GM21367 (cell line): ENCODE results near the gene FLYWCH2.
"Not testable (repeated sequence)": the region's sequence is repeated elsewhere in the genome, so short reads cannot be mapped to it uniquely, and the experiment has no call there.

Source experiments
- ATAC-seq: cut with Tn5 transposase; IDR thresholded peaks from one replicate; pipeline ENCODE4 v1.9.1; 2021; ENCODE audit not compliant: unreplicated experiment

FLYWCH2 gene

DNA sequence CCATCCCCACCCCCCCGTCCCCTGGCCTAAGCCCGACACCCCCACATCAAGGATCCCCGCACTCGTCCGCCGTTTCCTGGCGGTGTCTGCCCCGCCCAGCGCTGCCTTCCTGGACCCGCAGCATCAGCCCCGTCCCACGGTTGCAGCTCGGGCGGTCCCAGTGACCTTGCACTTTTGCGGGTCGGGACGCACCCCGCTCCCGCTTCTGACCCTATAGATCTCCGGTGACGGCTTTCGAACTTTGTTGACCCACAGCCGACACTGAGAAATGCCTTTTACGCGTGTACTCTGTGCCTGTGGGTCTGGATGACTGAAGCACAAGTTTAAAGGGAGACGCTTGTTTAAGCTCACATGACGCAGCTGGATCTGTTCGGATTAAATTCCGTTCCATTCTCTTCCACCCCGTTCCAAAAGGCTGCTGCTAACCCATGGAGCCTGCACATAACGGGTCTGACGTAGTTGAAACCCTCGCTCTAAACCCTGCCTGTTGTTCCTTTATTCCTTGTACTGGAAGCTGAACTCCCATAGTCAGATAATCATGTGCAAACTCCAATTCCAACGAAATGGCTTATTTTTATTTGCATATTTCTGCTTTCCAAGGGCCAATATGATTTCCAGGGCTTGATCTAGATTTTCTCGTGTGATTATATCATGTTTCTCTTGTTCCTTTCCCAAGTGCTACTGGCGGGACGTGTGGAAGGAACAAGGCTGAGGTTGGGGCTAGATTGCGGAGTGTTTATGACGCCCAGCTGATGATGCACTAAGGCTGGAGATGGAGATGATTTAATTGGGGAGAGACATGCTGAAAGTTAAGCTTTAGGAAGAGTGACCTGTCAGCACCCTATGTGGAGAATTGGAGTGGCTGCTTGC lies 29.6 kb downstream of the FLYWCH2 start:
- no peak for ATAC-seq

DNA sequence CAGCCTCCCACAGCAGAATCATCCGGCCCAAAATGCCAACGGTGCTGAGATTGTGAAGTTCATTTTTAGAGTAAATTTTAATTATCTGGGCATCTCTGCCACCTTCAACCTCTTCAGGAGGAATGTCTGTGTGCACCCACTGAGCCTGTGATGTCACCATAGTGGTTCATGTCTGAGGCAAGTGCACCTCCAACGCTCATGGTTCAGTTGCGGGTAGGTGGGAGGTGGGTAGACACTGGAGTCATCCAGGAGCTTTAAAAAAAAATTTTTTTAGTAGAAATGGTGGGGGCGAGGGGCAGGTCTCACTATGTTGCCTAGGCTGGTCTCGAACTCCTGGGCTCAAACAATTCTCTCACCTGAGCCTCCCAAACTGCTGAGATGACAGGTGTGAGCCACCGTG lies 30.6 kb downstream of the FLYWCH2 start:
- ATAC-seq, result no peak

DNA sequence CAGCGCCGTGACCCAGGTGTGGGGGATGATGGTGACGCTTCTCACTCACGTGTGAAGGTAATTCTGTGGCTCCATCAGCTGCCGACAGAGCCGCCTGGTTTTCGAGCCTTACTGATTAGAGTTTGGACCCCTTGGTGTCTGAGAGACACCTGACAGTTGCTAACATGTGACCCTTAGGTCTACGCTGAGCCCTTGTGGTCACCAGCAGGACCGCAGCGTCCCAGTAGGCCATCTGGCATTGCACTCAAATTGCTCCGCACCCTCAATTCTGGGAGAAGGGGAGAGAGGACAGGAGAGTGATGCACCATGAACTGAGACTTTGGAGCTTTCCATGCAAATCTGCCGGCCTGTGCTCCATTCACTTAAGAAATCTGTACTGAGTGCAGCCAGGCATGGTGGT lies 31.2 kb downstream of the FLYWCH2 start:
- ATAC-seq, result no peak

DNA sequence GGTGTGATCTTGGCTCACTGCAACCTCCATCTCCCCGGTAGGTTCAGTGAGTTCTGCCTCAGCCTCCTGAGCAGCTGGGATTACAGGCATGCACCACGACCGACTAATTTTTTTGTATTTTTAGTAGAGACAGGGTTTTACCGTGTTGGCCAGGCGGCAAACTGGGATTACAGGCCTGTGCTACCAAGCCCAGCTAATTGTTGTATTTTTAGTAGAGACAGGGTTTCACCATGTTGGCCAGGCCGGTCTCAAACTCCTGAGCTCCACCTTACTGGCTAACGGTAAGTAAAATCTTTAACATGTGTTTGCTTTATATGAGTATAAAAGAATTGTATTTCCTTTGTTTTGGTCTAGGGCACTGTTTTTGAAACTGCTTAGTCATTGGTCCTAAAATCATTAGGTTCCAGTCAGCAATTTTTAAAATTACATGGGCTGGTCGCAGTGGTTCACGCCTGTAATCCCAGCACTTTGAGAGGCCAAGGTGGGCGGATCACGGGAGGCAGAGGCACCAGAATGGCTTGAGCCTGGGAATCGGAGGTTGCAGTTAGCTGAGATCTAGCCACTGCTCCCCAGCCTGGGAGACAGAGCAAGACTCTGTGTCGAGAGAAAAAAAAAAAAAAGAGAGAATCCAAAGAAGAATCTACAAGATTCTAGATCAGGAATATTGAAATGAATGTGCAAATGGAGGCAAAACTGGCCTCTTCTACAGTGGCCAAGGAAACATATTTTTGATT lies 32.3 kb downstream of the FLYWCH2 start:
- ATAC-seq, result no peak

DNA sequence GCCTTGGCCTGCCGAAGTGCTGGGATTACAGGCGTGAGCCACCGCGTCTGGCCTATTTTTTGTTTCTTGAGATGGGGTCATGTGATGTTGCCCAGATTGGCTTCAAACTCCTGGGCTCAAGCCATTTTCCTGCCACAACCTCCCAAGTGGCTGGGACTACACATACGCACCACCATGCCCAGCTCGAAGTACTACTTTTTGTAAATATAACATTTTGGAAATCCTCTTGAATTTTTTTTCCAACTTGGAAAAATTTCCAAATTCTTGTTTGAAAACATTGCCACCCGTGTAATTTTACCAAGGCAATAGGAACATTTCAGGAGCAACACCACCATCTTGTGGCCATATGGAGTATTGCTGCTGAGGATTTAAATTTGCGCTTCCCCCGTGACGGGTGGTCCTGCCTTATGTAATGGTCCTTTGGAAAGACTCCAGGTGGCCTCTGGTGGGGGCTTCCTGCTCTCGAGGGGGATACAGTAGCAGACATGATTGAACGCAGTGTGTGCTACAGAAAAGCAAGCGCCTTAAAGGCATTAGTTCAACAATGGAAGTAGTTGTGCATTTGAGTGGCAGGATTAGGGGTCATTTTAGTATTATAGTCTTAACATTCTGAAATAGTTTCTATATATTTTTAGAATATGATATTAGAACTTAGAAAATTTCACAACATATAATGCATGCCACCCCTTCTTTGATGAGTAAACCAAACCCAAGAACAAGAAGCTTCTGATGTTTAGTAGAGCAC lies 36.7 kb downstream of the FLYWCH2 start:
- no peak for ATAC-seq

DNA sequence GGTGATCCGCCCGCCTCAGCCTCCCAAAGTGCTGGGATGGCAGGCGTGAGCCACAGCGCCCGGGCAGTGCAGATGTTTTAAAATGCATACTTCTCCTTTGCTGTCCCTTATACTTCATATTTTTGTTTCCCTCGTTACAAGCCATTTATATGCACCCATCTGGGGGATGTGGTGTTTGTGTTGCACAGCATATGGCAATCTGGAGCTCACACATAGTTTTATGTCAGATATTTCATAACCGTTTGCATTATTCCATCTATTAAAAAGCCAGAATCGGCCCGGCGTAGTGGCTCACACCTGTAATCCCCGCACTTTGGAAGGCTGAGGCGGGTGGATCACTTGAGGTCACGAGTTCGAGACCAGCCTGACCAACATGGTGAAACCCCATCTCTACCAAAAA lies 40.5 kb downstream of the FLYWCH2 start:
- no peak for ATAC-seq

DNA sequence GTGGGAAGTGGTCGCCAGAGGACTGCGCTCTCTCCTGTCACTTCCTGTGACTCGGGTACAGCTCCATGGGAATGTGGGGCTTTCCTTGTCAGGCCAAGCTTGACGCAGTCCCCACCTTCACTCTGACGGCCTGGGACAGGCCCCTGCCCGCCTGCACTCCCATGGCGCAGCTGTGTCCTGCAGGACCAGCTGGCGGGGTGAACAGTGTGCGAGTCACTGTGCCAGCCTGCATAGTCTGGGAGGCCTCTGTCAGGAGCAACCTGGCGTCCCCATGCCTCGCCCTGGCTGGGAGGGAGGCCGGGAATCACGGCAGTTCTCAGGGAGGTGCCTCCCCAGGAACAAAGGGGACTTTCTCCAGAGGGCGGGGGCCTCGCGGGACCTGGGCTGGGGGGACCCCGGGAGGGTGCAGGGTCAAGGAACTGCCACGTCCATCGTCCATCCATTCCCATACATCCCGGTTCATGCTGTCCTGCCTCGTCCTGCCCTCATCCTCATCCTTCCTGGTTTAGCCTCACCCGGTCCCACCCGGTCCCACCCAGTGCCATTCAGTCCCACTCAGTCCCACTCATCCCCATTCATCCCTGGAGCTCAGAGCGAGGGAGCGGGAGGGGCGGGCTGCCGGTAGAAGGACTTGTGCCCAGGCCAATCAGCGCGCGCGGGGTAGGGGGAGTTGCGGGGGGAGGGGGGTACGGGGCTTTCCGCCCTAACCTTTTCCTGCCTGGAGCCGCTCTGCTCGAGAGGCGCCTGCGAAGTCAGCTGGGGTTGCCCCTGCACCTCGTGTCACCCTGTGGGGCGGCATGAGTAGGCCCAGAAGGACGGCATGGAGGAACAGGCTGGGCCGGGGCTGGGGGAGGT lies 42.1 kb downstream of the FLYWCH2 start:
- ATAC-seq, result no peak

DNA sequence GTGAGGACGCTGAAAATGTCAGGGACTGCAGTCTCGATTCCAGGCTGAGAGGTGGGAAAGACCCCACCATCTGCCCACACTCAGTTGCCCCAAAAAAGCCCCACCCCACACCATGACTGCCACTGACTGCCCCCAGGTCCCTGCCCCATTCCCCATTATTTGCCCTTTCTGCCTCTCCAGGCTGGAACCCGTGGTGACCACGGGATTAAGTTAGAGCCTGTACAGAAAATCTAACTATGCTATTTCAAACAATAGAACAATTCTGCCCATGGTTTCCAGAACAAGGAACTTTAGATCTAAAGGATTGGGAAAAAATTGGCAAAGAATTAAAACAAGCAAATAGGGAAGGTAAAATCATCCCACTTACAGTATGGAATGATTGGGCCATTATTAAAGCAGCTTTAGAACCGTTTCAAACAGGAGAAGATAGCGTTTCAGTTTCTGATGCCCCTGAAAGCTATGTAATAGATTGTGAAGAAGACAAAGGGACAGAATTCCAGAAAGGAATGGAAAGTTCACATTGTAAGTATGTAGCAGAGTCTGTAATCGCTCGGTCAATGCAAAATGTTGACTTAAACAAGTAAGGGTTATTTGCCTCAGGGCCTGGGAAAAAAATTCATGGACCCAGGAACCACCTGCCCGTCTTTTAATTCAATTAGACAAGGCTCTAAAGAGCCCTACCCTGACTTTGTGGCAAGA lies 43.1 kb downstream of the FLYWCH2 start:
- ATAC-seq, result no peak

DNA sequence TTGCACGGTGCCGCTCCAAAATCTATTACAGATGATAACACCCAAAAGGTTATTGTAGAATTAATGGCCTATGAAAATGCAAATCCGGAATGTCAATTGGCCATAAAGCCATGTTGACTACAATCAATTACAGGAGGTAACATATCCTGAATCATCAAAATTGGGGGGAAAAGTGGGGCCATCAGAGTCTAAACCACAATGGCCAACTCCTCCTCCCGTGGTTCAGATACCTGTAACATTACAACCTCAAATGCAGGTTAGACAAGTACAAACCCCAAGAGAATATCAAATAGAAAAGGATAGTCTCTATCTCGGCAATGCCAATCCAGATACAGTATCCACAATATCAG lies 43.6 kb downstream of the FLYWCH2 start:
- no peak for ATAC-seq

DNA sequence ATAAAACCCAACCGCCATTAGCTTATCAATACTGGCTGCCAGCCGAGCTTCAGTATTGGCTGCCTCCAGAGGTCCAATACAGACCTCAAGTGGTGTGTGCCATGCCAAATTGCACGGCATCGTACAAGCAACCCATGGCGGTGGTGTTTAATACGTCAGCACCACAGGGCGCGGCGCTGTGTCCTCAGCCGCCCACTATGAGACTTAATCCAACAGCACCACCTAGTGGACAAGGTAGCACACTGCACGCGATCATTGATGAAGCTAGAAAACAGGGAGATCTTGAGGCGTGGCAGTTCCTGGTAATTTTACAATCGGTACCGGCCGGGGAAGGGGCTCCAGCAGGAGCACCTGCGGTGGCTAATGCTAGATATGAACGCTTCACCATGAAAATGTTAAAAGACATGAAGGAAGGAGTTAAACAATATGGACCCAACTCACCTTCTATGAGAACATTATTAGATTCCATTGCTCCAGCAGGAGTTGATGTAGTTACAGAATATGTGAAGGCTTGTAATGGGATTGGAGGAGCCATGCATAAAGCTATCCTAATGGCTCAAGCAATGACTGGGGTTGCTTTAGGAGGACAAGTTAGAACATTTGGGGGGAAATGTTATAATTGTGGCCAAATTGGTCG lies 44.1 kb downstream of the FLYWCH2 start:
- ATAC-seq, result no peak

DNA sequence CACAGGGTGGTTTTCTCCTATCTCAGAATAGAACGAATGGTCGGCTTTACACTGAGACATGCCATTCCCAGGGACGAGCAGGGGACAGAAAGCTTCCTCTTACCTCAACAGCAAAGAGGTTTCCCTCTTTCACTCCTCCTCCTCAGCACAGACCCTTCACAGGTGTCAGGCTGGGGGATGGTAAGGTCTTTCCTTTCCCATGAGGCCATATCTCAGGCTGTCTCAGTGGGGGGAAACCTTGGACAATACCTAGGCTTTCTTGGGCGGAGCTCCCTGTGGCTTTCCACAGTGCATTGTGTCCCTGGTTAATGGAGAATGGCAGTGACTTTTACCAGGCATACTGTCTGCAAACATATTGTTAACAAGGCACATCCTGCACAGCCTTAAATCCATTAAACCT lies 45.1 kb downstream of the FLYWCH2 start:
- ATAC-seq, result not testable (repeated sequence)

DNA sequence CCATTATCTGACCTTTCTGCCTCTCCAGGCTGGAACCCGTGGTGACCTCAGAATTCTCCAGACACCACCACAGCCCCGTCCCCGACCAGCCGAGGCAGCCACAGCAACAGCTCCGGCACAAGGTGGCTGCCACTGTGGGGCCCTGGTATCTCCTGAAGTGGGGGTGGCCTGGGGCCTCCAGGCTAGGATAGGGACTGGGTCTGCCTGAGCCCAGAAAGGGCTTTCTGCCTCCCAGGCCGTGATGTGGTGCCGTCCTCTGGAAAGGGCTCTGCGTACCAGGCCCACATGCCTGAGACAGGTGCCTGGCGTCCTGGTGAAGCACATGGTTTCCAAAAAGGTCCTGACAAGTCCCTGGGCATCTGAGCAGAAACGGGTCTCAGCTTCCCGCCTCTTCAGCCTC lies 45.8 kb downstream of the FLYWCH2 start:
- ATAC-seq, result no peak

DNA sequence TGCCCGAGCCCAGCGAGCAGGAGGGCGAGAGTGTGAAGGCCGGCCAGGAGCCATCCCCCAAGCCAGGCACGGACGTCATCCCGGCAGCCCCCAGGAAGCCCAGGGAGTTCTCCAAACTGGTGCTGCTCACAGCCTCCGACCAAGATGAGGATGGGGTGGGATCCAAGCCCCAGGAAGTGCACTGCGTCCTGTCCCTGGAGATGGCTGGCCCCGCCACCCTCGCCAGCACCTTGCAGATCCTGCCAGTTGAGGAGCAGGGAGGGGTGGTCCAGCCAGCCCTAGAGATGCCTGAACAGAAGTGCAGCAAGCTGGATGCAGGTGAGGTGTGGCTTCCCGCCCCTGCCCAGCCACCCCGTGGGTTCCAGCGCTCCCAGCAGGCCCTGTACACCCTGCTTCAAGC lies 46.7 kb downstream of the FLYWCH2 start:
- no peak for ATAC-seq

DNA sequence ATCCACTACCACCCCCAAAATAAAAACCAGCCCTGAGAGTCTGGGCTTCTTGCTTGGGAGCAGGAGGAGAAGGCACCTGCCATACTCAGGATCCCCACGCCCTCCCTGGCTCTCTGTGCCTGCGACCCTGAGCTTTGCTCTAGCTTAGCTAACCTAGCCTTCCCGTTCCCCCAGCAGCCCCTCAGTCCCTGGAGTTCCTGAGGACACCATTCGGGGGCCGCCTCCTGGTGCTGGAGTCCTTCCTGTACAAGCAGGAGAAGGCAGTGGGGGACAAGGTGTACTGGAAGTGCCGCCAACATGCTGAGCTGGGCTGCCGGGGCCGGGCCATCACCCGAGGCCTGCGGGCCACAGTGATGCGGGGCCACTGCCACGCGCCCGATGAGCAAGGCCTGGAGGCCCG lies 47.2 kb downstream of the FLYWCH2 start:
- ATAC-seq, result no peak

DNA sequence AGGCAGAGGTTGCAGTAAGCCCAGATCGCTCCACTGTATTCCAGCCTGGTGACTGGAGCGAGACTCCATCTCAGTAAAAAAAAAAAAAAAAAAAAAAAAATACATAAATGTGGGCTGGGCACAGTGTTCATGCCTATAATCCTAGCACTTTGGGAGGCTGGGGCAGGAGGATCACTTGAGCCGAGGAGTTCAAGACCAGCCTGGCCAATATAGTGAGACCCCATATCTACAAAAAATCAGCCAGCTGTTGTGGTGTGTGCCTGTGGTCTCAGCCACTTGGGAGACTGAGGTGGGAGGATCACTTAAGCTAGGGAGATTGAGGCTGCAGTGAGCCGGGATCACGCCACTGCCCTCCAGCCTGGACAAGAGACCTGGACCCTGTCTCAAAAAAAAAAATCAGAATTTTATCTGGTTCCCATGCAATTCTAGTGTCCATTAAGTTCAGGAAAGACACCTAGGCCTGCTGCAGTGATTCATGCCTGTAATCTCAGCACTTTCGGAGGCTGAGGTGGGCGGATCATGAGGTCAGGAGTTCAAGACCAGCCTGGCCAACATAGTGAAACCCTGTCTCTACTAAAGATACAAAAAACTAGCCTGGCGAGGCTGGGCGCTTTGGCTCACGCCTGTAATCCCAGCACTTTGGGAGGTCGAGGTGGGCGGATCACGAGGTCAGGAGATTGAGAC lies 48.4 kb downstream of the FLYWCH2 start:
- ATAC-seq, result not testable (repeated sequence)

DNA sequence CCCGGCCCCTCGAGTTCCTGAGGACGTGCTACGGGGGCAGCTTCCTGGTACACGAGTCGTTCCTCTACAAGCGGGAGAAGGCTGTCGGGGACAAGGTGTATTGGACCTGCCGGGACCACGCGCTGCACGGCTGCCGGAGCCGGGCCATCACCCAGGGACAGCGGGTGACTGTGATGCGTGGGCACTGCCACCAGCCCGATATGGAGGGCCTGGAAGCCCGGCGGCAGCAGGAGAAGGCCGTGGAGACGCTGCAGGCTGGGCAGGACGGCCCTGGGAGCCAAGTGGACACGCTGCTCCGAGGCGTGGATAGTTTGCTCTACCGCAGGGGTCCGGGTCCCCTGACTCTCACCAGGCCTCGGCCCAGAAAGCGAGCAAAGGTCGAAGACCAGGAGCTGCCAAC lies 50.1 kb downstream of the FLYWCH2 start:
- no peak for ATAC-seq

DNA sequence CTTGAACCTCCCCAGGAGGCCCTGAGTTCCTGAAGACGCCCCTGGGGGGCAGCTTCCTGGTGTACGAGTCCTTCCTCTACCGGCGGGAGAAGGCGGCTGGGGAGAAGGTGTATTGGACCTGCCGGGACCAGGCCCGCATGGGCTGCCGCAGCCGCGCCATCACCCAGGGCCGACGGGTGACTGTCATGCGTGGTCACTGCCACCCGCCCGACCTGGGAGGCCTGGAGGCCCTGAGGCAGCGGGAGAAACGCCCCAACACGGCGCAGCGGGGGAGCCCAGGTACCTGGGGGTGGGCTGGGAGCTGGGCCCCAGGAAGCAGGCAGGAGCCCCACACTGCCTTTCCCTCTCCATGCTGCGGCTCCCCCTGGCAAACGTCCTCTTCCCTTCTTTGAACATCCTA lies 50.7 kb downstream of the FLYWCH2 start:
- ATAC-seq, result no peak

DNA sequence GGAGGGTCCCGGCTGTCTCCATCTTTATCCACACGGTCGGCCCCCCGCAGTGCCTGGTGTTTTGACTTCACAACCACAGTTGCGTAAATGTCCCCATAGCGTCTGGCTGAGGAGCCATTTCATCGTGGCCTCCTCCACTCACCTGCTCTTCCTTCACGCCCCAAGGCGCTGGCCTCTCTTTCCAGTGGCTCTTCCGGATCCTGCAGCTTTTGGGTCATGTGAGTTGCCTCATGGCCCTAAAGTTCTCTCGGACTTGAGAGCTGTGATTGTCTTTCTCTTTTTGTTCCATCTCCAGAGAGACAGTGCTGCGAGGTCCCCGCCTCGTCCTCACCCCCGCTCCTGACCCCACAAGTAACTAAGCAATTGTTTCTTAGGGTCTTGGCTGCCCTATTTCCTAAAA lies 51.4 kb downstream of the FLYWCH2 start:
- no peak for ATAC-seq

DNA sequence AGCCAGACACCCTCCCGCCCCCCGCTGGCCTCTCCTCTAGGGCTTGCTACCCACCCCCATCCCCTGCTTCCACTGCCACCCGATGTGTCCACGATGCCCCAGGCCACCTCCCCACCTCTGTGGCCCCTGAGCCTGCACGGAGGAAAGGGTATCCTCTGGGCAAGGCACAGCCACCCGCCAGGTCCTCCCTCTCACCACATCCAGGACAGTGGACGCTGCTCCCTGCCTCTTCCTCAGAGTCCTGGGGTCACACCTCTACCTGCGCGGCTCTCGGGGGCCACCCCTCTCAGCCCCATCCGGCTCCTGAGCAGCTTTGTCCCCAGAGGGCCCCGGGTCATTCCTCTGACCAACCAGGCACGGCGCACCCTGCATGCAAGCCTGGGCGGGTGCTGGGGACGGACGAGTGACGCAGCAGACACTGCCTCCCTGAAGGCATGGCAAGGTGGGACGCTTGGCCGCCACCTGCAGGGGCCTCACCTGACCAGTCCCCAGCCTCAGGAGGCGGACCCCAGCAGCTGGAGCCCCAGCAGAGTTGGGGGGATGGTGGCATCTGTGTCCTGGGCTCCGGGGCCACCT lies 53.5 kb downstream of the FLYWCH2 start:
- ATAC-seq, result no peak
